ENCODE data around the gene P4HB.

P4HB gene

GRCh38 chr17:81890447-81891302 lies 30.3 kb upstream of the P4HB start (continued):
- TF ChIP-seq ZNF518A (tag by site-specific recombination; conservative IDR thresholded peaks at IDR 0.05; ENCODE audit: low read depth) (no peak), SP2 (tag by site-specific recombination; IDR thresholded peaks at IDR 0.05) (peak; percentile 17), GLI4 (tag by site-specific recombination; IDR thresholded peaks at IDR 0.05) (no peak), HIC1 (tag by site-specific recombination; IDR thresholded peaks at IDR 0.05) (no peak), ZFP37 (tag by site-specific recombination; IDR thresholded peaks at IDR 0.05) (no peak), HOXD13 (CRISPR knock-in tag; IDR thresholded peaks at IDR 0.05; ENCODE audit: borderline replicate concordance) (no peak), ZNF600 (tag by site-specific recombination; IDR thresholded peaks at IDR 0.05) (0 out of 2 replicates have a peak, but pooled peaks have one; percentile 32), SCRT1 (tag by site-specific recombination; IDR thresholded peaks at IDR 0.05; ENCODE audit: borderline replicate concordance) (no peak), ZSCAN23 (tag by site-specific recombination; IDR thresholded peaks at IDR 0.05) (no peak), ZNF560 (tag by site-specific recombination; IDR thresholded peaks at IDR 0.05; ENCODE audit: borderline replicate concordance) (no peak), RBAK (tag by site-specific recombination; IDR thresholded peaks at IDR 0.05) (no peak), SP3 (tag by site-specific recombination; IDR thresholded peaks at IDR 0.05) (0 out of 2 replicates have a peak, but pooled peaks have one; percentile 19), OVOL3 (tag by site-specific recombination; IDR thresholded peaks at IDR 0.05) (no peak), REPIN1 (tag by site-specific recombination; IDR thresholded peaks at IDR 0.05; ENCODE audit: low read depth) (no peak), KLF7 (tag by site-specific recombination; IDR thresholded peaks at IDR 0.05; ENCODE audit: borderline replicate concordance) (no peak), ZNF645 (tag by site-specific recombination; IDR thresholded peaks at IDR 0.05) (no peak), ZNF747 (tag by site-specific recombination; IDR thresholded peaks at IDR 0.05) (no peak), ZNF341 (tag by site-specific recombination; IDR thresholded peaks at IDR 0.05; ENCODE audit: low read depth) (no peak), ZFHX2 (tag by site-specific recombination; conservative IDR thresholded peaks at IDR 0.05) (peak; percentile 43)
- TF ChIP-seq, protein P1, sequence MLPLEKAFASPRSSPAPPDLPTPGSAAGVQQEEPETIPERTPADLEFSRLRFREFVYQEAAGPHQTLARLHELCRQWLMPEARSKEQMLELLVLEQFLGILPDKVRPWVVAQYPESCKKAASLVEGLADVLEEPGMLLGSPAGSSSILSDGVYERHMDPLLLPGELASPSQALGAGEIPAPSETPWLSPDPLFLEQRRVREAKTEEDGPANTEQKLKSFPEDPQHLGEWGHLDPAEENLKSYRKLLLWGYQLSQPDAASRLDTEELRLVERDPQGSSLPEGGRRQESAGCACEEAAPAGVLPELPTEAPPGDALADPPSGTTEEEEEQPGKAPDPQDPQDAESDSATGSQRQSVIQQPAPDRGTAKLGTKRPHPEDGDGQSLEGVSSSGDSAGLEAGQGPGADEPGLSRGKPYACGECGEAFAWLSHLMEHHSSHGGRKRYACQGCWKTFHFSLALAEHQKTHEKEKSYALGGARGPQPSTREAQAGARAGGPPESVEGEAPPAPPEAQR (tag by site-specific recombination; IDR thresholded peaks at IDR 0.05), result no peak
- TF ChIP-seq, protein P2, sequence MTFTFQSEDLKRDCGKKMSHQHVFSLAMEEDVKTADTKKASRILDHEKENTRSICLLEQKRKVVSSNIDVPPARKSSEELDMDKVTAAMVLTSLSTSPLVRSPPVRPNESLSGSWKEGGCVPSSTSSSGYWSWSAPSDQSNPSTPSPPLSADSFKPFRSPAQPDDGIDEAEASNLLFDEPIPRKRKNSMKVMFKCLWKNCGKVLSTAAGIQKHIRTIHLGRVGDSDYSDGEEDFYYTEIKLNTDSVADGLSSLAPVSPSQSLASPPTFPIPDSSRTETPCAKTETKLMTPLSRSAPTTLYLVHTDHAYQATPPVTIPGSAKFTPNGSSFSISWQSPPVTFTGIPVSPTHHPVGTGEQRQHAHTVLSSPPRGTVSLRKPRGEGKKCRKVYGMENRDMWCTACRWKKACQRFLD (tag by site-specific recombination; IDR thresholded peaks at IDR 0.05), result no peak
- TF ChIP-seq, protein P3, sequence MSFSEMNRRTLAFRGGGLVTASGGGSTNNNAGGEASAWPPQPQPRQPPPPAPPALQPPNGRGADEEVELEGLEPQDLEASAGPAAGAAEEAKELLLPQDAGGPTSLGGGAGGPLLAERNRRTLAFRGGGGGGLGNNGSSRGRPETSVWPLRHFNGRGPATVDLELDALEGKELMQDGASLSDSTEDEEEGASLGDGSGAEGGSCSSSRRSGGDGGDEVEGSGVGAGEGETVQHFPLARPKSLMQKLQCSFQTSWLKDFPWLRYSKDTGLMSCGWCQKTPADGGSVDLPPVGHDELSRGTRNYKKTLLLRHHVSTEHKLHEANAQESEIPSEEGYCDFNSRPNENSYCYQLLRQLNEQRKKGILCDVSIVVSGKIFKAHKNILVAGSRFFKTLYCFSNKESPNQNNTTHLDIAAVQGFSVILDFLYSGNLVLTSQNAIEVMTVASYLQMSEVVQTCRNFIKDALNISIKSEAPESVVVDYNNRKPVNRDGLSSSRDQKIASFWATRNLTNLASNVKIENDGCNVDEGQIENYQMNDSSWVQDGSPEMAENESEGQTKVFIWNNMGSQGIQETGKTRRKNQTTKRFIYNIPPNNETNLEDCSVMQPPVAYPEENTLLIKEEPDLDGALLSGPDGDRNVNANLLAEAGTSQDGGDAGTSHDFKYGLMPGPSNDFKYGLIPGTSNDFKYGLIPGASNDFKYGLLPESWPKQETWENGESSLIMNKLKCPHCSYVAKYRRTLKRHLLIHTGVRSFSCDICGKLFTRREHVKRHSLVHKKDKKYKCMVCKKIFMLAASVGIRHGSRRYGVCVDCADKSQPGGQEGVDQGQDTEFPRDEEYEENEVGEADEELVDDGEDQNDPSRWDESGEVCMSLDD (tag by site-specific recombination; IDR thresholded peaks at IDR 0.05), result no peak
- TF ChIP-seq, protein P4, sequence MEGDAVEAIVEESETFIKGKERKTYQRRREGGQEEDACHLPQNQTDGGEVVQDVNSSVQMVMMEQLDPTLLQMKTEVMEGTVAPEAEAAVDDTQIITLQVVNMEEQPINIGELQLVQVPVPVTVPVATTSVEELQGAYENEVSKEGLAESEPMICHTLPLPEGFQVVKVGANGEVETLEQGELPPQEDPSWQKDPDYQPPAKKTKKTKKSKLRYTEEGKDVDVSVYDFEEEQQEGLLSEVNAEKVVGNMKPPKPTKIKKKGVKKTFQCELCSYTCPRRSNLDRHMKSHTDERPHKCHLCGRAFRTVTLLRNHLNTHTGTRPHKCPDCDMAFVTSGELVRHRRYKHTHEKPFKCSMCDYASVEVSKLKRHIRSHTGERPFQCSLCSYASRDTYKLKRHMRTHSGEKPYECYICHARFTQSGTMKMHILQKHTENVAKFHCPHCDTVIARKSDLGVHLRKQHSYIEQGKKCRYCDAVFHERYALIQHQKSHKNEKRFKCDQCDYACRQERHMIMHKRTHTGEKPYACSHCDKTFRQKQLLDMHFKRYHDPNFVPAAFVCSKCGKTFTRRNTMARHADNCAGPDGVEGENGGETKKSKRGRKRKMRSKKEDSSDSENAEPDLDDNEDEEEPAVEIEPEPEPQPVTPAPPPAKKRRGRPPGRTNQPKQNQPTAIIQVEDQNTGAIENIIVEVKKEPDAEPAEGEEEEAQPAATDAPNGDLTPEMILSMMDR (tag by site-specific recombination; IDR thresholded peaks at IDR 0.05), result no peak

Data from HEK293 (cell line).